ENCODE results near the gene DUOX1. TPM values are rescaled to one million over a fixed set of nuclear protein-coding genes. Genes with fewer than 3 reads are reported as not detected.

Gene DUOX1
- total RNA-seq, 1 experiment from 2014 or later = 15.1 TPM

GRCh38 chr15:45106002-45106790 is 23.6 kb upstream of the DUOX1 start:
- intact Hi-C loops (cut with micrococcal nuclease) = no loop called here
- no peaks in the 10 kb centered on the region for H3K27me3 Mint-ChIP-seq (ENCODE audit: insufficient read depth, unreplicated experiment)
- H3K9me3 Mint-ChIP-seq (ENCODE audit: unreplicated experiment) = no peaks in the 10 kb centered on the region
- DNase-seq (ENCODE audit: unreplicated experiment) = no peak
- H3K4me3 Mint-ChIP-seq (ENCODE audit: unreplicated experiment) = no peak overlapping the region
- H3K27ac Mint-ChIP-seq (ENCODE audit: low read depth, unreplicated experiment) = no peak overlapping the region
- H3K36me3 Mint-ChIP-seq (ENCODE audit: insufficient read depth, unreplicated experiment) = no peaks in the 10 kb centered on the region
- no peak for TF ChIP-seq CTCF (IDR thresholded peaks at IDR 0.05; ENCODE audit: unreplicated experiment)
- POLR2A ChIA-PET = no interaction called here
- H3K4me1 Mint-ChIP-seq (ENCODE audit: insufficient read depth, unreplicated experiment) = no peaks in the 10 kb centered on the region
- BruUV-seq (replicated peaks) = no TSS peak
- CTCF ChIA-PET = interaction anchor here (1.8 to 6.2 kb wide), 2 partner anchors 10 to 13 kb away, joined by 4 to 43 read pairs; no protein-coding TSS in a partner anchor

- intact Hi-C loops (cut with micrococcal nuclease) = no loop called here
- no TSS peak for BruUV-seq (replicated peaks)
- H3K9me3 Mint-ChIP-seq (ENCODE audit: unreplicated experiment) = no peaks in the 10 kb centered on the region
- no peaks in the 10 kb centered on the region for H3K36me3 Mint-ChIP-seq (ENCODE audit: insufficient read depth, unreplicated experiment)
- H3K4me1 Mint-ChIP-seq (ENCODE audit: insufficient read depth, unreplicated experiment) = no peaks in the 10 kb centered on the region
- H3K27ac Mint-ChIP-seq (ENCODE audit: low read depth, unreplicated experiment) = no peak overlapping the region
- H3K4me3 Mint-ChIP-seq (ENCODE audit: unreplicated experiment) = no peak overlapping the region
- no peak for DNase-seq (ENCODE audit: unreplicated experiment)
- no peak for TF ChIP-seq CTCF (IDR thresholded peaks at IDR 0.05; ENCODE audit: unreplicated experiment)
- peaks cover 15% of the 10 kb centered on the region for H3K27me3 Mint-ChIP-seq (ENCODE audit: insufficient read depth, unreplicated experiment)
- ChIA-PET CTCF (interaction anchor here (6.2 kb wide), 1 partner anchor 11 kb away, joined by 43 read pairs; no protein-coding TSS in a partner anchor), POLR2A (no interaction called here)
Measured at GRCh38 chr15:45107941-45108630, 21.7 kb upstream of the DUOX1 start.

- Mint-ChIP-seq H3K36me3 (ENCODE audit: insufficient read depth, unreplicated experiment) (no peaks in the 10 kb centered on the region), H3K4me3 (ENCODE audit: unreplicated experiment) (no peak overlapping the region), H3K4me1 (ENCODE audit: insufficient read depth, unreplicated experiment) (peaks cover 6% of the 10 kb centered on the region), H3K27me3 (ENCODE audit: insufficient read depth, unreplicated experiment) (peaks cover 38% of the 10 kb centered on the region), H3K9me3 (ENCODE audit: unreplicated experiment) (no peaks in the 10 kb centered on the region), H3K27ac (ENCODE audit: low read depth, unreplicated experiment) (no peak overlapping the region)
- DNase-seq (ENCODE audit: unreplicated experiment) = no peak
- POLR2A ChIA-PET = no interaction called here
- intact Hi-C loops (cut with micrococcal nuclease) = no loop called here
- CTCF ChIA-PET = interaction anchor here (6.2 kb wide), 1 partner anchor 9 kb away, joined by 43 read pairs; no protein-coding TSS in a partner anchor
- TF ChIP-seq CTCF (IDR thresholded peaks at IDR 0.05; ENCODE audit: unreplicated experiment) = no peak
- BruUV-seq (replicated peaks) = no TSS peak
Measured at GRCh38 chr15:45110256-45110820, 19.5 kb upstream of the DUOX1 start.

GRCh38 chr15:45111390-45112142 is 18.2 kb upstream of the DUOX1 start:
- Mint-ChIP-seq H3K4me1 (ENCODE audit: insufficient read depth, unreplicated experiment) (peaks cover 6% of the 10 kb centered on the region), H3K36me3 (ENCODE audit: insufficient read depth, unreplicated experiment) (no peaks in the 10 kb centered on the region), H3K27ac (ENCODE audit: low read depth, unreplicated experiment) (no peak overlapping the region), H3K9me3 (ENCODE audit: unreplicated experiment) (no peaks in the 10 kb centered on the region), H3K4me3 (ENCODE audit: unreplicated experiment) (no peak overlapping the region), H3K27me3 (ENCODE audit: insufficient read depth, unreplicated experiment) (peaks cover 43% of the 10 kb centered on the region)
- no TSS peak for BruUV-seq (replicated peaks)
- TF ChIP-seq CTCF (IDR thresholded peaks at IDR 0.05; ENCODE audit: unreplicated experiment) = no peak
- intact Hi-C loops (cut with micrococcal nuclease) = no loop called here
- no peak for DNase-seq (ENCODE audit: unreplicated experiment)
- ChIA-PET POLR2A (no interaction called here), CTCF (no interaction called here)
